ENCODE measurements around the gene SLC24A3.
A peak's percentile ranks its signal among the peaks of the same experiment; 100 is the strongest.

SLC24A3 gene

DNA sequence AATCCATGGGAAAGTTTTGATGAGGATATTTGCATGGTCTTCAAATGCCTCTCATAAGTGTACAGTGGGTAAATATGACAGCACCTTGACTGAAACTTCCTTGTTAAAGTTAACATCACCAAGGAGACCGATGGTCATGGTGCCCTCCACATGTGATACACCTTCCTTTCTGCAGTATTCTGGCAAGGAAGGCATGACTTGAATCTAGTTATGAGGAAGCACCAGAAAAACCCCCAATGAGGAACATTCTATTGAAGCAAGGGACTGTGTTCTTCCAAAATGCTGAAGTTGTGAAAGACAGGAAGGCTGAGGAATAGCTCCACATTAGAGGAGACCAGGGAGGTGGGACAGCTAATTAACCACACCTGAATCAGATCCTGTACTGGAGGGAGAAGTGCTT is 118.3 kb downstream of the SLC24A3 start:
- peaks cover 3% of the 10 kb centered on the region for H3K27me3 Mint-ChIP-seq (ENCODE audit: low read depth, poor library complexity)
- no peak for DNase-seq
- H3K36me3 Mint-ChIP-seq (ENCODE audit: low read depth), result peaks cover 7% of the 10 kb centered on the region
- peaks cover 4% of the 10 kb centered on the region for H3K9me3 Mint-ChIP-seq
- H3K27ac Mint-ChIP-seq, result no peak overlapping the region
- no peak overlapping the region for H3K4me3 Mint-ChIP-seq
- H3K4me1 Mint-ChIP-seq, result peaks cover 28% of the 10 kb centered on the region
- TF ChIP-seq, protein P1, sequence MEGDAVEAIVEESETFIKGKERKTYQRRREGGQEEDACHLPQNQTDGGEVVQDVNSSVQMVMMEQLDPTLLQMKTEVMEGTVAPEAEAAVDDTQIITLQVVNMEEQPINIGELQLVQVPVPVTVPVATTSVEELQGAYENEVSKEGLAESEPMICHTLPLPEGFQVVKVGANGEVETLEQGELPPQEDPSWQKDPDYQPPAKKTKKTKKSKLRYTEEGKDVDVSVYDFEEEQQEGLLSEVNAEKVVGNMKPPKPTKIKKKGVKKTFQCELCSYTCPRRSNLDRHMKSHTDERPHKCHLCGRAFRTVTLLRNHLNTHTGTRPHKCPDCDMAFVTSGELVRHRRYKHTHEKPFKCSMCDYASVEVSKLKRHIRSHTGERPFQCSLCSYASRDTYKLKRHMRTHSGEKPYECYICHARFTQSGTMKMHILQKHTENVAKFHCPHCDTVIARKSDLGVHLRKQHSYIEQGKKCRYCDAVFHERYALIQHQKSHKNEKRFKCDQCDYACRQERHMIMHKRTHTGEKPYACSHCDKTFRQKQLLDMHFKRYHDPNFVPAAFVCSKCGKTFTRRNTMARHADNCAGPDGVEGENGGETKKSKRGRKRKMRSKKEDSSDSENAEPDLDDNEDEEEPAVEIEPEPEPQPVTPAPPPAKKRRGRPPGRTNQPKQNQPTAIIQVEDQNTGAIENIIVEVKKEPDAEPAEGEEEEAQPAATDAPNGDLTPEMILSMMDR (IDR thresholded peaks at IDR 0.05), result no peak

DNA sequence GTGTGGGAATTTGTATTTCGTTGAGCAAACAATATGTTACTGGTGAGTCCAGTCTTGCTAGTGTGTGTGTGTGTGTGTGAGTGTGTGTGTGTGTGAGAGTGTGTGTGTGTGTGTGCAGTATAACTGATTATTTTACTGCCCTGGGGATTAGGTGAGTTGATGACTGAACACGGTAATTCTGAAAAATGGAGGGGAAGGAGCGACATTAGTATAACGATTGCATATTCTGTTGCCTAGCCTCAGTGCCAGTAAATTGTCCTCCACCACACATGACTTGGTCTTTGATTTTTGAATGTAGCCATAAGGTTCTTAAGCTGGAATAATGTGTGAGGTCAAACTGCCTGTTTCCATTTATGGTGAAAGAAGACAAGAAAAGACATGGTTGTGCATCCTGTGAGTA is 121.1 kb downstream of the SLC24A3 start:
- Mint-ChIP-seq H3K27me3 (ENCODE audit: low read depth, poor library complexity) (peaks cover 1% of the 10 kb centered on the region), H3K36me3 (ENCODE audit: low read depth) (no peaks in the 10 kb centered on the region), H3K4me1 (peaks cover 42% of the 10 kb centered on the region), H3K9me3 (no peaks in the 10 kb centered on the region), H3K27ac (no peak overlapping the region), H3K4me3 (no peak overlapping the region)
- TF ChIP-seq, protein P1 (IDR thresholded peaks at IDR 0.05), result no peak
- DNase-seq, result no peak

DNA sequence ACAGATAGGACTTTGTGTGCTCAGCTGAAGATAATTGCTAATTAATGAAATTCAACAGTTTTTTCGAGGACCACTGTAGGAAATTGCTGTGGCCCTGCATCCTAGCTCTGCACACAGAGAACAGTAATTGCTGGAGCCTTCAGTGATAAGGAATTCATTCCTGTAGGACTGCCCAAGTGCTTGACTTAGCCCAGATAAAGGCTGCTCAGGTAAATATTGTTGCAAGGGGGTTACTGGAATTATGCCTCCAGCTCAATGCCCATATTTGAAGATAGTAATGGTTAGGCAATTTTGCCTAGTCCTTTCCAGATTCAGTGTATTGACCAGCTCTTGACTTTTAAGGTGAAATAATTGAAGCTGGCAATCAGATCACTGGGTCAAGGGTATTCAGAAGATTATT is 122.9 kb downstream of the SLC24A3 start:
- no peaks in the 10 kb centered on the region for H3K36me3 Mint-ChIP-seq (ENCODE audit: low read depth)
- TF ChIP-seq, protein P1 (IDR thresholded peaks at IDR 0.05), result no peak
- no peak overlapping the region for H3K27ac Mint-ChIP-seq
- H3K27me3 Mint-ChIP-seq (ENCODE audit: low read depth, poor library complexity), result no peaks in the 10 kb centered on the region
- H3K4me1 Mint-ChIP-seq, result peaks cover 50% of the 10 kb centered on the region
- H3K4me3 Mint-ChIP-seq, result no peak overlapping the region
- H3K9me3 Mint-ChIP-seq, result no peaks in the 10 kb centered on the region
- no peak for DNase-seq

DNA sequence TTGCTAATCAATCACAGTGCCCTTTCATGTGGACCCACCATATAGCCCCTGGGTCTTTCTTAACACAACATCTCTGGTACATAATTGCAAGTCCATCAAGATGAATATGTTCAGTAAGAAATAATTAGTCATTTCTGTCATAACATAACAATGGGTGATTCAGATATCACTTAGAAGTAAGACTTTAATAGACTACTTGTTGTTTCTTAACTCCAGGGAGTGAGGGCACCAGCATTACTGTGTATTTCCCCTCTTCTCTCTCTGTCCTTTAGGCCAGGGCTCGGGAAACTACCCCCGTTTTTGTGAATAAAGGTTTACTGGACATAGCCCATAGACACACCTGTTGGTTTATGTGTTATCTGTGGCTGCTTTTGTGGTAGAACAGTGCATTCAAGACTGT is 123.5 kb downstream of the SLC24A3 start:
- Mint-ChIP-seq H3K4me3 (no peak overlapping the region), H3K9me3 (no peaks in the 10 kb centered on the region), H3K27me3 (ENCODE audit: low read depth, poor library complexity) (peaks cover 3% of the 10 kb centered on the region), H3K27ac (no peak overlapping the region), H3K4me1 (peaks cover 50% of the 10 kb centered on the region), H3K36me3 (ENCODE audit: low read depth) (no peaks in the 10 kb centered on the region)
- TF ChIP-seq, protein P1 (IDR thresholded peaks at IDR 0.05), result no peak
- no peak for DNase-seq

DNA sequence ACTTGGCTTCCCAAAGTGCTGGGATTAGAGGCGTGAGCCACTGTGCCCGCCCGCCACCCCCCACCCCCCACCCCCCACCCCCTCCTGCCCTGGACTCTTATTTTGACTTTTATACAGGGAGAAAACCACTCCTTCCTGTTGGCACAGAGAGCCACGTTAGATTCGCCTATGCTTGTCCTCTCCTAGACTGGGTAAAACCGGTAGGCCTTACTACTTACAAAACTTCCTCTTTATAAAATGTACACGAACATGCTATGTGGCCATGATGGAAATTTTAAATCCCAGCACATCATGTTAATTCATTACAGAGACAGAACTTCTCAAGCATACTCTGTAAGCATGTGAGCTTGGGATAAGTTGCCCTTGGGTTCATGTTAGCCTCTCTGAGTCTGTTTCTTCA is 124.2 kb downstream of the SLC24A3 start:
- TF ChIP-seq, protein P1 (IDR thresholded peaks at IDR 0.05), result no peak
- Mint-ChIP-seq H3K4me3 (no peak overlapping the region), H3K36me3 (ENCODE audit: low read depth) (no peaks in the 10 kb centered on the region), H3K9me3 (no peaks in the 10 kb centered on the region), H3K4me1 (peaks cover 46% of the 10 kb centered on the region), H3K27ac (no peak overlapping the region), H3K27me3 (ENCODE audit: low read depth, poor library complexity) (peaks cover 4% of the 10 kb centered on the region)
- no peak for DNase-seq

DNA sequence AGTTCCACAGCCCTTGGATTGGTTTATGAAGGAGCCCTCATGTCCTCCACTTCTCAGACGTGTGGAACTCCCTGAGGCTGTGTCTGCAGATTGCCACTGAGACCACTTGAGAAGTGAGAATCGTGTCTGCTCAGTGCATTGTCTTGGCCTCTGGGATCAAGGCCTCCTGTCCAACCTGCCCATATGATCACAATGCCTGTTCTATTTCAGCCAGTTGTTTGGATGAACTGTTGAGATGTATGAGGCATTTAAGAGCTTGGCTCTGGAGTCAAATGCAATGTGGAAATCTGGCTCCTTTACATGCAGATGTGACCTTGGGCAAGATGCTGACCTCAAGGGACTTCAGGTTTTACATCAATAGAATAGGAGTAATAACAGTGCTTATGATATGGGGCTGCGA is 125.9 kb downstream of the SLC24A3 start:
- no peaks in the 10 kb centered on the region for H3K9me3 Mint-ChIP-seq
- DNase-seq, result no peak
- TF ChIP-seq, protein P1 (IDR thresholded peaks at IDR 0.05), result no peak

More for the DNA sequence above, 125.9 kb downstream of the SLC24A3 start:
- Mint-ChIP-seq H3K4me1 (peaks cover 30% of the 10 kb centered on the region), H3K4me3 (no peak overlapping the region), H3K27ac (peak overlapping the region; percentile 76), H3K36me3 (ENCODE audit: low read depth) (no peaks in the 10 kb centered on the region), H3K27me3 (ENCODE audit: low read depth, poor library complexity) (peaks cover 4% of the 10 kb centered on the region)
